BLaER1 treated with 17β-estradiol and CSF1 and Interleukin-3, amounts not matched to agents 10 nM and 100 nM (cell line): ENCODE results near the gene FADS3.
"Not testable (repeated sequence)": the region's sequence is repeated elsewhere in the genome, so short reads cannot be mapped to it uniquely, and the experiment has no call there.

ENCODE experiments used
- H3K27ac ChIP-seq, 11 experiments: shearing (Covaris generic); formaldehyde crosslinking; 2 replicates each; pipeline ENCODE4 v1.8.1; 2022
- H3K27me3 ChIP-seq, 11 experiments: shearing (Covaris generic); formaldehyde crosslinking; 2 replicates each; pipeline ENCODE4 v1.8.1; 2022
- H3K36me3 ChIP-seq, 11 experiments: shearing (Covaris generic); formaldehyde crosslinking; 2 replicates each; pipeline ENCODE4 v1.8.1; 2022
- H3K4me1 ChIP-seq, 10 experiments: shearing (Covaris generic); formaldehyde crosslinking; 2 replicates each; pipeline ENCODE4 v1.8.1; 2022
- H3K4me2 ChIP-seq, 11 experiments: shearing (Covaris generic); formaldehyde crosslinking; 2 replicates each; pipeline ENCODE4 v1.8.1; 2022
- H3K4me3 ChIP-seq, 10 experiments: shearing (Covaris generic); formaldehyde crosslinking; 2 replicates each; pipeline ENCODE4 v1.8.1; 2022
- H3K9ac ChIP-seq, 11 experiments: shearing (Covaris generic); formaldehyde crosslinking; 2 replicates each; pipeline ENCODE4 v1.8.1; 2022
- H3K9me3 ChIP-seq, 11 experiments: shearing (Covaris generic); formaldehyde crosslinking; replicated peaks in 1 of 11; 2 replicates each; pipeline ENCODE4 v1.8.1; 2022
- H4K20me1 ChIP-seq, 11 experiments: shearing (Covaris generic); formaldehyde crosslinking; 2 replicates each; pipeline ENCODE4 v1.8.1; 2022
- Cebpa-rat ChIP-seq, 11 experiments: shearing (Covaris generic); IDR thresholded peaks; 2 replicates each; pipeline ENCODE4 v1.8.1; 2022

FADS3 gene

GRCh38 chr11:61885784-61886580 is 5.4 kb downstream of the FADS3 start:
- TF ChIP-seq Cebpa-rat (IDR thresholded peaks at IDR 0.05): no peak
- Histone ChIP-seq H3K27me3 (no peaks in the 10 kb centered on the region), H3K4me2 (no peak overlapping the region), H3K4me1 (peaks cover 30 to 60% (median 49%) of the 10 kb centered on the region in 10 experiments), H3K27ac (peak overlapping the region in 1 of 11 experiments; percentile 13; a peak in 1 of 22 replicates), H4K20me1 (peaks cover 0 to 74% (median 15%) of the 10 kb centered on the region in 11 experiments; a peak in 13 of 22 replicates), H3K36me3 (peaks cover 0 to 45% (median 0%) of the 10 kb centered on the region in 11 experiments; a peak in 5 of 22 replicates), H3K4me3 (no peak overlapping the region), H3K9me3 (peaks cover 0 to 7% (median 0%) of the 10 kb centered on the region in 11 experiments; a peak in 2 of 22 replicates), H3K9ac (no peak overlapping the region)

- H3K9ac ChIP-seq: no peak overlapping the region
- H3K4me3 ChIP-seq: no peak overlapping the region
- H3K4me1 ChIP-seq: peaks cover 30 to 60% (median 51%) of the 10 kb centered on the region in 10 experiments
- peak overlapping the region in 1 of 11 experiments; percentile 13; a peak in 2 of 22 replicates for H3K27ac ChIP-seq
- H3K9me3 ChIP-seq: peaks cover 0 to 7% (median 0%) of the 10 kb centered on the region in 11 experiments; a peak in 2 of 22 replicates
- TF ChIP-seq Cebpa-rat (IDR thresholded peaks at IDR 0.05): no peak
- 0 out of 22 replicates have a peak overlapping the region, but pooled peaks of 1 of the 11 experiments have one; percentile 2 for H3K4me2 ChIP-seq
- H4K20me1 ChIP-seq: peaks cover 0 to 68% (median 13%) of the 10 kb centered on the region in 11 experiments; a peak in 13 of 22 replicates
- no peaks in the 10 kb centered on the region for H3K27me3 ChIP-seq
- peaks cover 0 to 45% (median 0%) of the 10 kb centered on the region in 11 experiments; a peak in 5 of 22 replicates for H3K36me3 ChIP-seq
These were observed 6.1 kb downstream of the FADS3 start for GRCh38 chr11:61885166-61885778.

- no peak overlapping the region; a peak in 1 of 22 replicates for H3K4me2 ChIP-seq
- peaks cover 35 to 64% (median 50%) of the 10 kb centered on the region in 10 experiments for H3K4me1 ChIP-seq
- peaks cover 0 to 59% (median 9%) of the 10 kb centered on the region in 11 experiments; a peak in 10 of 22 replicates for H4K20me1 ChIP-seq
These were observed 7.4 kb downstream of the FADS3 start for GRCh38 chr11:61883947-61884346.

GRCh38 chr11:61883327-61883726 is 8.0 kb downstream of the FADS3 start:
- Histone ChIP-seq H4K20me1 (peaks cover 0 to 54% (median 9%) of the 10 kb centered on the region in 11 experiments; a peak in 10 of 22 replicates), H3K4me3 (no peak overlapping the region), H3K27me3 (no peaks in the 10 kb centered on the region), H3K9ac (no peak overlapping the region), H3K36me3 (peaks cover 0 to 56% (median 4%) of the 10 kb centered on the region in 11 experiments; a peak in 10 of 22 replicates), H3K27ac (no peak overlapping the region; a peak in 1 of 22 replicates), H3K4me1 (peaks cover 39 to 70% (median 51%) of the 10 kb centered on the region in 10 experiments), H3K9me3 (peaks cover 0 to 7% (median 0%) of the 10 kb centered on the region in 11 experiments; a peak in 2 of 22 replicates), H3K4me2 (no peak overlapping the region; a peak in 1 of 22 replicates)
- TF ChIP-seq Cebpa-rat (IDR thresholded peaks at IDR 0.05): no peak

More at GRCh38 chr11:61883947-61884346, 7.4 kb downstream of the FADS3 start:
- no peaks in the 10 kb centered on the region for H3K27me3 ChIP-seq
- peak overlapping the region in 1 of 11 experiments; percentile 14; a peak in 1 of 22 replicates for H3K27ac ChIP-seq
- no peak overlapping the region for H3K9ac ChIP-seq
- no peak overlapping the region for H3K4me3 ChIP-seq
- peaks cover 0 to 50% (median 0%) of the 10 kb centered on the region in 11 experiments; a peak in 5 of 22 replicates for H3K36me3 ChIP-seq
- no peak for TF ChIP-seq Cebpa-rat (IDR thresholded peaks at IDR 0.05)
- H3K9me3 ChIP-seq: peaks cover 0 to 7% (median 0%) of the 10 kb centered on the region in 11 experiments; a peak in 2 of 22 replicates

- Histone ChIP-seq H3K9me3 (peaks cover 0 to 7% (median 0%) of the 10 kb centered on the region in 11 experiments; a peak in 2 of 22 replicates), H3K27ac (no peak overlapping the region), H3K27me3 (no peaks in the 10 kb centered on the region), H3K9ac (no peak overlapping the region), H3K4me3 (no peak overlapping the region), H3K4me1 (peaks cover 38 to 75% (median 53%) of the 10 kb centered on the region in 10 experiments), H4K20me1 (peaks cover 0 to 51% (median 6%) of the 10 kb centered on the region in 11 experiments; a peak in 10 of 22 replicates), H3K4me2 (peak overlapping the region in 1 of 11 experiments; percentile 93; a peak in 1 of 22 replicates), H3K36me3 (peaks cover 0 to 56% (median 5%) of the 10 kb centered on the region in 11 experiments; a peak in 11 of 22 replicates)
- TF ChIP-seq Cebpa-rat (IDR thresholded peaks at IDR 0.05): no peak
These were observed 8.5 kb downstream of the FADS3 start for GRCh38 chr11:61882879-61883278.

- not testable (repeated sequence) for H3K9ac ChIP-seq, H3K27me3 ChIP-seq, H3K4me3 ChIP-seq, H3K9me3 ChIP-seq
- peak overlapping the region in 1 of 11 experiments; percentile 80; a peak in 1 of 22 replicates for H3K27ac ChIP-seq
- H3K36me3 ChIP-seq: peaks cover 0 to 56% (median 5%) of the 10 kb centered on the region in 11 experiments; a peak in 11 of 22 replicates
- H3K4me1 ChIP-seq: peaks cover 37 to 81% (median 54%) of the 10 kb centered on the region in 10 experiments
- H3K4me2 ChIP-seq: peak overlapping the region in 10 of 11 experiments; percentile 76 to 100 (median 94); a peak in 18 of 22 replicates
- 0 out of 22 replicates have a peak, but pooled peaks of 2 of the 11 experiments have one; percentile 6 to 22 for TF ChIP-seq Cebpa-rat (IDR thresholded peaks at IDR 0.05)
- H4K20me1 ChIP-seq: peaks cover 0 to 47% (median 5%) of the 10 kb centered on the region in 11 experiments; a peak in 9 of 22 replicates
These were observed 9.1 kb downstream of the FADS3 start for GRCh38 chr11:61882267-61882666.

GRCh38 chr11:61881397-61881796 is 9.9 kb downstream of the FADS3 start:
- Histone ChIP-seq H4K20me1 (peaks cover 0 to 38% (median 5%) of the 10 kb centered on the region in 11 experiments; a peak in 9 of 22 replicates), H3K27me3 (no peaks in the 10 kb centered on the region), H3K36me3 (peaks cover 0 to 56% (median 5%) of the 10 kb centered on the region in 11 experiments; a peak in 11 of 22 replicates), H3K9me3 (no peaks in the 10 kb centered on the region), H3K9ac (peak overlapping the region in 7 of 11 experiments; percentile 57 to 83 (median 74); a peak in 12 of 22 replicates), H3K4me1 (peaks cover 37 to 81% (median 54%) of the 10 kb centered on the region in 10 experiments), H3K27ac (peak overlapping the region; percentile 45 to 84 (median 79); a peak in 20 of 22 replicates), H3K4me3 (no peak overlapping the region; a peak in 1 of 20 replicates), H3K4me2 (peak overlapping the region; percentile 76 to 100 (median 93))
- no peak for TF ChIP-seq Cebpa-rat (IDR thresholded peaks at IDR 0.05)

- no peaks in the 10 kb centered on the region for H3K27me3 ChIP-seq
- no peak for TF ChIP-seq Cebpa-rat (IDR thresholded peaks at IDR 0.05)
- peak overlapping the region in 9 of 10 experiments; percentile 10 to 67 (median 58); a peak in 17 of 20 replicates for H3K4me3 ChIP-seq
- H3K9me3 ChIP-seq: no peaks in the 10 kb centered on the region
- H4K20me1 ChIP-seq: peaks cover 0 to 28% (median 2%) of the 10 kb centered on the region in 11 experiments; a peak in 9 of 22 replicates
- peaks cover 37 to 76% (median 53%) of the 10 kb centered on the region in 10 experiments for H3K4me1 ChIP-seq
- peaks cover 0 to 52% (median 6%) of the 10 kb centered on the region in 11 experiments; a peak in 12 of 22 replicates for H3K36me3 ChIP-seq
- peak overlapping the region; percentile 76 to 100 (median 93) for H3K4me2 ChIP-seq
- H3K27ac ChIP-seq: peak overlapping the region; percentile 45 to 84 (median 79); a peak in 21 of 22 replicates
- peak overlapping the region; percentile 20 to 83 (median 72) for H3K9ac ChIP-seq
These were observed 10.9 kb downstream of the FADS3 start for GRCh38 chr11:61880454-61880853.
